ENCODE measurements around the gene MAGI2.

GRCh38 chr7:78842068-78842467, 611.4 kb downstream of the MAGI2 start:
- TF ChIP-seq POLR2A (IDR thresholded peaks at IDR 0.05; ENCODE audit: borderline replicate concordance, extremely low read depth, insufficient read depth, insufficient read length): no peak
- TF ChIP-seq SIN3A (IDR thresholded peaks at IDR 0.05; ENCODE audit: low read depth): no peak
- no peak for TF ChIP-seq POLR2AphosphoS5 (IDR thresholded peaks at IDR 0.05; ENCODE audit: low read depth, low read length)
- TF ChIP-seq, protein P1, sequence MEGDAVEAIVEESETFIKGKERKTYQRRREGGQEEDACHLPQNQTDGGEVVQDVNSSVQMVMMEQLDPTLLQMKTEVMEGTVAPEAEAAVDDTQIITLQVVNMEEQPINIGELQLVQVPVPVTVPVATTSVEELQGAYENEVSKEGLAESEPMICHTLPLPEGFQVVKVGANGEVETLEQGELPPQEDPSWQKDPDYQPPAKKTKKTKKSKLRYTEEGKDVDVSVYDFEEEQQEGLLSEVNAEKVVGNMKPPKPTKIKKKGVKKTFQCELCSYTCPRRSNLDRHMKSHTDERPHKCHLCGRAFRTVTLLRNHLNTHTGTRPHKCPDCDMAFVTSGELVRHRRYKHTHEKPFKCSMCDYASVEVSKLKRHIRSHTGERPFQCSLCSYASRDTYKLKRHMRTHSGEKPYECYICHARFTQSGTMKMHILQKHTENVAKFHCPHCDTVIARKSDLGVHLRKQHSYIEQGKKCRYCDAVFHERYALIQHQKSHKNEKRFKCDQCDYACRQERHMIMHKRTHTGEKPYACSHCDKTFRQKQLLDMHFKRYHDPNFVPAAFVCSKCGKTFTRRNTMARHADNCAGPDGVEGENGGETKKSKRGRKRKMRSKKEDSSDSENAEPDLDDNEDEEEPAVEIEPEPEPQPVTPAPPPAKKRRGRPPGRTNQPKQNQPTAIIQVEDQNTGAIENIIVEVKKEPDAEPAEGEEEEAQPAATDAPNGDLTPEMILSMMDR (IDR thresholded peaks at IDR 0.05 in 2 of 3, conservative IDR thresholded peaks at IDR 0.05 in 1 of 3; ENCODE audit: borderline replicate concordance in 1 of 3, insufficient read depth in 1 of 3, low read depth in 2 of 3, low read length in 2 of 3): no peak
- no peak for TF ChIP-seq ATF3 (IDR thresholded peaks at IDR 0.05)
